Measurements from ENCODE around the gene PCK2.

DNA sequence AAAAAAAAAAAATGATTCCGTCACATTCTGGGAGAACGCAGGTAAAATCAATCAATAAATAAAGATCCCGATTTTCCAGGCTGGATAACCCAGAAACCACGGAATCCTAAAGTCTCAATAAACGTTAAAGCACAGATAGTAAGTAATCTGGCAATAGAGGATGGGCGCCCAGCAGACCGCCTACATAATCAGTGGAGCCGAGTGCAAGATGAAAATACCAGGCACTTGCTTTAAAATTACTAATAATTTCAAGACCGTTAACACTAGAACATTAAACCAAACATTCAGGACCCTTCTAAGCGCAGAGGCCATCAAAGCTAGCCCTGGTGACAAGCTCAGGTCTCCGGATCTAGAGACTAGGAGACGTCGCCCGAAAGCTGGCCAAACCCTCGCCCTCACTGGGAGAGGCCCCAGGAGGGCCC lies 19.3 kb downstream of the PCK2 start:
- TF ChIP-seq POLR2A (IDR thresholded peaks at IDR 0.05; ENCODE audit: low read length): no peak
- no peak for TF ChIP-seq GATA1 (IDR thresholded peaks at IDR 0.05; ENCODE audit: low read depth, low read length)
